Measurements from ENCODE around the gene TAF5L. TPM values are rescaled to one million over a fixed set of nuclear protein-coding genes. Genes with fewer than 3 reads are reported as not detected.

Gene TAF5L
- polyA plus RNA-seq, 2 of the 4 experiments (the other 2 are of a cell fraction), result 17.4 to 25.0 TPM

DNA sequence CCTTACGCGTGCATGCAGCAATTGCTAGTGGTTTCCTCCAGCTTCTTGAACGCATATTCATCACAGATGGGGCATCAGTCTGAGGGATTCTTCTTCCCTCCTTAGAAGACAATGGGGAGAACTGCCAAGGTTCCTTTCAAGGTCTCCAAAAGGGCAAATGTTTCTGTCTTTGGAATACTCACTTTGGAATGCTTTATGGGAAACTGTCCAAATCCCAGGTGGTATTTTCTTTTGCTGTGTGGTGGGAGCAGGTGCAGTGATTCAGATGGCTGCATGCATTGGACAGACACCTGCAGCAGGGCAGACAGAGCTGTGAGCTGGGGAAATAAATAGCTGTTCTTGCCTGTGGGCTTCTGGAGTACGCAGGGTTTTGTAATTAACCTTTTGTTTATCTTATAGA, 40.7 kb upstream of the TAF5L start:
- peaks cover under 1% of the 10 kb centered on the region; the same call in 1 of the 3 replicates for H3K4me1 ChIP-seq
- H3K27ac ChIP-seq, result no peak overlapping the region
- no peak overlapping the region for H3K4me3 ChIP-seq
- no peak overlapping the region for H3K4me2 ChIP-seq
- DNase-seq (ENCODE audit: low read depth in 1 of 2, low spot score in 1 of 2), result no peak
- TF ChIP-seq HOXA7 (CRISPR knock-in tag; IDR thresholded peaks at IDR 0.05) (no peak), CBX2 (IDR thresholded peaks at IDR 0.05; ENCODE audit: borderline replicate concordance, low read depth) (no peak), ZC3H11A (IDR thresholded peaks at IDR 0.05) (no peak), TP53 (CRISPR knock-in tag; IDR thresholded peaks at IDR 0.05) (no peak), HEYL (CRISPR knock-in tag; IDR thresholded peaks at IDR 0.05) (no peak), NFE2L2 (conservative IDR thresholded peaks at IDR 0.05; ENCODE audit: low read length) (no peak), NPAS2 (CRISPR knock-in tag; IDR thresholded peaks at IDR 0.05; ENCODE audit: borderline replicate concordance) (no peak), KDM5A (IDR thresholded peaks at IDR 0.05) (no peak), FOXS1 (CRISPR knock-in tag; IDR thresholded peaks at IDR 0.05) (no peak), EHF (CRISPR knock-in tag; IDR thresholded peaks at IDR 0.05) (no peak), MAFK (IDR thresholded peaks at IDR 0.05; ENCODE audit: partially characterized antibody) (no peak), ZNF302 (CRISPR knock-in tag; IDR thresholded peaks at IDR 0.05) (no peak), POLR2A (IDR thresholded peaks at IDR 0.05; ENCODE audit: low read length) (no peak), RAD21 (conservative IDR thresholded peaks at IDR 0.05 in 1 of 2, IDR thresholded peaks at IDR 0.05 in 1 of 2) (no peak)
- TF ChIP-seq, protein P1, sequence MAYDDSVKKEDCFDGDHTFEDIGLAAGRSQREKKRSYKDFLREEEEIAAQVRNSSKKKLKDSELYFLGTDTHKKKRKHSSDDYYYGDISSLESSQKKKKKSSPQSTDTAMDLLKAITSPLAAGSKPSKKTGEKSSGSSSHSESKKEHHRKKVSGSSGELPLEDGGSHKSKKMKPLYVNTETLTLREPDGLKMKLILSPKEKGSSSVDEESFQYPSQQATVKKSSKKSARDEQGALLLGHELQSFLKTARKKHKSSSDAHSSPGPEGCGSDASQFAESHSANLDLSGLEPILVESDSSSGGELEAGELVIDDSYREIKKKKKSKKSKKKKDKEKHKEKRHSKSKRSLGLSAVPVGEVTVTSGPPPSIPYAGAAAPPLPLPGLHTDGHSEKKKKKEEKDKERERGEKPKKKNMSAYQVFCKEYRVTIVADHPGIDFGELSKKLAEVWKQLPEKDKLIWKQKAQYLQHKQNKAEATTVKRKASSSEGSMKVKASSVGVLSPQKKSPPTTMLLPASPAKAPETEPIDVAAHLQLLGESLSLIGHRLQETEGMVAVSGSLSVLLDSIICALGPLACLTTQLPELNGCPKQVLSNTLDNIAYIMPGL (CRISPR knock-in tag; IDR thresholded peaks at IDR 0.05; ENCODE audit: borderline replicate concordance), result no peak
- TF ChIP-seq, protein P2, sequence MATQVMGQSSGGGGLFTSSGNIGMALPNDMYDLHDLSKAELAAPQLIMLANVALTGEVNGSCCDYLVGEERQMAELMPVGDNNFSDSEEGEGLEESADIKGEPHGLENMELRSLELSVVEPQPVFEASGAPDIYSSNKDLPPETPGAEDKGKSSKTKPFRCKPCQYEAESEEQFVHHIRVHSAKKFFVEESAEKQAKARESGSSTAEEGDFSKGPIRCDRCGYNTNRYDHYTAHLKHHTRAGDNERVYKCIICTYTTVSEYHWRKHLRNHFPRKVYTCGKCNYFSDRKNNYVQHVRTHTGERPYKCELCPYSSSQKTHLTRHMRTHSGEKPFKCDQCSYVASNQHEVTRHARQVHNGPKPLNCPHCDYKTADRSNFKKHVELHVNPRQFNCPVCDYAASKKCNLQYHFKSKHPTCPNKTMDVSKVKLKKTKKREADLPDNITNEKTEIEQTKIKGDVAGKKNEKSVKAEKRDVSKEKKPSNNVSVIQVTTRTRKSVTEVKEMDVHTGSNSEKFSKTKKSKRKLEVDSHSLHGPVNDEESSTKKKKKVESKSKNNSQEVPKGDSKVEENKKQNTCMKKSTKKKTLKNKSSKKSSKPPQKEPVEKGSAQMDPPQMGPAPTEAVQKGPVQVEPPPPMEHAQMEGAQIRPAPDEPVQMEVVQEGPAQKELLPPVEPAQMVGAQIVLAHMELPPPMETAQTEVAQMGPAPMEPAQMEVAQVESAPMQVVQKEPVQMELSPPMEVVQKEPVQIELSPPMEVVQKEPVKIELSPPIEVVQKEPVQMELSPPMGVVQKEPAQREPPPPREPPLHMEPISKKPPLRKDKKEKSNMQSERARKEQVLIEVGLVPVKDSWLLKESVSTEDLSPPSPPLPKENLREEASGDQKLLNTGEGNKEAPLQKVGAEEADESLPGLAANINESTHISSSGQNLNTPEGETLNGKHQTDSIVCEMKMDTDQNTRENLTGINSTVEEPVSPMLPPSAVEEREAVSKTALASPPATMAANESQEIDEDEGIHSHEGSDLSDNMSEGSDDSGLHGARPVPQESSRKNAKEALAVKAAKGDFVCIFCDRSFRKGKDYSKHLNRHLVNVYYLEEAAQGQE (IDR thresholded peaks at IDR 0.05), result no peak
- TF ChIP-seq, protein P3, sequence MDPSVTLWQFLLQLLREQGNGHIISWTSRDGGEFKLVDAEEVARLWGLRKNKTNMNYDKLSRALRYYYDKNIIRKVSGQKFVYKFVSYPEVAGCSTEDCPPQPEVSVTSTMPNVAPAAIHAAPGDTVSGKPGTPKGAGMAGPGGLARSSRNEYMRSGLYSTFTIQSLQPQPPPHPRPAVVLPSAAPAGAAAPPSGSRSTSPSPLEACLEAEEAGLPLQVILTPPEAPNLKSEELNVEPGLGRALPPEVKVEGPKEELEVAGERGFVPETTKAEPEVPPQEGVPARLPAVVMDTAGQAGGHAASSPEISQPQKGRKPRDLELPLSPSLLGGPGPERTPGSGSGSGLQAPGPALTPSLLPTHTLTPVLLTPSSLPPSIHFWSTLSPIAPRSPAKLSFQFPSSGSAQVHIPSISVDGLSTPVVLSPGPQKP (IDR thresholded peaks at IDR 0.05; ENCODE audit: low read depth, low read length), result no peak
- TF ChIP-seq, protein P4, sequence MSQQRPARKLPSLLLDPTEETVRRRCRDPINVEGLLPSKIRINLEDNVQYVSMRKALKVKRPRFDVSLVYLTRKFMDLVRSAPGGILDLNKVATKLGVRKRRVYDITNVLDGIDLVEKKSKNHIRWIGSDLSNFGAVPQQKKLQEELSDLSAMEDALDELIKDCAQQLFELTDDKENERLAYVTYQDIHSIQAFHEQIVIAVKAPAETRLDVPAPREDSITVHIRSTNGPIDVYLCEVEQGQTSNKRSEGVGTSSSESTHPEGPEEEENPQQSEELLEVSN (IDR thresholded peaks at IDR 0.05; ENCODE audit: borderline replicate concordance, low read depth), result no peak
- FAIRE-seq, result no peak
- WGBS (ENCODE audit: missing lambda C conversion rate), result 93% methylated on average over 4 of the region's 4 CpGs
- no peaks in the 10 kb centered on the region for H3K9me3 ChIP-seq
- no peak for ATAC-seq
- POLR2A ChIA-PET, result no interaction called here
- CTCF ChIA-PET, result interaction anchor here (1.1 kb wide), 1 partner anchor 20 kb away, joined by 3 read pairs; no protein-coding TSS in a partner anchor

DNA sequence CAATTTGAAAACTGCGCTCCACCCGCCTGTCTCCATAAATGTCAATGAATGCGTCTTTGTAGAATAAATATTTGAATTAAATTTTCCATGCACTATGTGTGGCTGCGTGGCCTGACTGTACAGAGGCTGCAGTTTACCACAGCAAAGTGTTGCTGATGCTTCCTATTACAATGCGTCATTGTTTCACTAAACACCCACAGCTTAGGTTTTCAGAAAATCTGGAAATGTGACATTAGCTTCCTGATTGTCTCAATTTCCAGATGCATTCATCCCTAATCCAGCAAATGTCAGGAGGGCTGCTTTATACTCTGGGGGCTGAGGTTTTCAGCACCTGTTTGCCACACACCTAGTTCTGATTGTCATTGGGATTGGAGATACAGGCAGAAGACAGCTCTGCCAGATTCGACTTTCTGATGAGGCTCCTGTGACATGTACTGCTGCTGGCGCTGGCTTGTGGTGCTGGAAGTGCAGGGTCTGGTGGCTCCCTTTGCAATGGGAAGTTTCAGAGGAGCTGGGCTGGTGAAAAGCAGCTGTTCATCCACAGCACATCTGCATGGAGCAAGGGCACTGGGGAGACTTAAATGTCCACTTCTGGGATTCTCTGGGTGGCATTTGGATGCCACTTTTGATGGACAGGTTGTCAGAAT, 40.1 kb upstream of the TAF5L start:
- 93% methylated on average over 7 of the region's 7 CpGs for WGBS (ENCODE audit: missing lambda C conversion rate)
- no peak overlapping the region for H3K4me3 ChIP-seq
- TF ChIP-seq EHMT2 (IDR thresholded peaks at IDR 0.05; ENCODE audit: low read depth), result no peak
- no peak for TF ChIP-seq MYC (IDR thresholded peaks at IDR 0.05; ENCODE audit: borderline replicate concordance, low read length)
- no peak for TF ChIP-seq SREBF2 (IDR thresholded peaks at IDR 0.05)
- no peak for TF ChIP-seq ESRRA (IDR thresholded peaks at IDR 0.05; ENCODE audit: borderline replicate concordance, low read length)
- no peak overlapping the region for H3K27ac ChIP-seq
- FAIRE-seq (no peak), ATAC-seq (no peak), DNase-seq (ENCODE audit: low read depth in 1 of 2, low spot score in 1 of 2) (no peak)
- no peaks in the 10 kb centered on the region for H3K9me3 ChIP-seq
- CTCF ChIA-PET, result interaction anchor here (1.1 kb wide), 1 partner anchor 21 kb away, joined by 3 read pairs; no protein-coding TSS in a partner anchor
- H3K4me2 ChIP-seq, result no peak overlapping the region
- POLR2A ChIA-PET, result no interaction called here
- peaks cover 4% of the 10 kb centered on the region; the same call in 1 of the 3 replicates for H3K4me1 ChIP-seq

Data from A549 (cell line).